Trophoblast cell (in vitro differentiated cells and primary cell): ENCODE data around the gene STMP1.
"Not testable (repeated sequence)": the region's sequence is repeated elsewhere in the genome, so short reads cannot be mapped to it uniquely, and the experiment has no call there.

ENCODE experiments used
- DNase-seq, 2 donors: peaks; one replicate each; pipeline ENCODE4 v3.0.0-alpha.2; 2016
- H2AFZ ChIP-seq: 2 replicates; pipeline ENCODE4 v1.6.1; 2013; ENCODE audit warnings: low read length, moderate library complexity, mild to moderate bottlenecking; ENCODE audit not compliant: insufficient read depth, poor library complexity
- H2AK5ac ChIP-seq: 2 replicates; pipeline ENCODE4 v1.6.1; 2013; ENCODE audit warnings: mild to moderate bottlenecking, low read length
- H2BK120ac ChIP-seq: 2 replicates; pipeline ENCODE4 v1.6.1; 2013; ENCODE audit warnings: low read length, mild to moderate bottlenecking, moderate library complexity; ENCODE audit not compliant: insufficient read depth, poor library complexity
- H2BK12ac ChIP-seq: 2 replicates; pipeline ENCODE4 v1.6.1; 2013; ENCODE audit warnings: mild to moderate bottlenecking, low read length, moderate library complexity
- H2BK5ac ChIP-seq: 2 replicates; pipeline ENCODE4 v1.6.1; 2013; ENCODE audit warnings: low read length, low read depth, moderate library complexity, mild to moderate bottlenecking; ENCODE audit not compliant: poor library complexity
- H3K14ac ChIP-seq: 2 replicates; pipeline ENCODE4 v1.6.1; 2013; ENCODE audit warnings: mild to moderate bottlenecking, low read length
- H3K18ac ChIP-seq: 2 replicates; pipeline ENCODE4 v1.6.1; 2013; ENCODE audit warnings: mild to moderate bottlenecking, low read length
- H3K23ac ChIP-seq: 2 replicates; pipeline ENCODE4 v1.6.1; 2013; ENCODE audit warnings: low read length
- H3K27ac ChIP-seq: 2 replicates; pipeline ENCODE4 v1.5.1; 2013; ENCODE audit warnings: low read depth, mild to moderate bottlenecking, inconsistent platforms, low read length, moderate library complexity
- H3K27me3 ChIP-seq: 2 replicates; pipeline ENCODE4 v1.6.1; 2013; ENCODE audit warnings: inconsistent platforms, mild to moderate bottlenecking, low read length, moderate library complexity; ENCODE audit not compliant: insufficient read depth
- H3K36me3 ChIP-seq, 2 experiments: 1 replicate in 1 of 2; 2 replicates in 1 of 2; pipeline ENCODE4 v1.6.1; 2013; ENCODE audit warnings: low read length in 2 of 2, mild to moderate bottlenecking in 2 of 2, moderate library complexity in 1 of 2; ENCODE audit not compliant: insufficient read depth in 2 of 2, control insufficient read depth in 1 of 2
- H3K4ac ChIP-seq: 2 replicates; pipeline ENCODE4 v1.6.1; 2013; ENCODE audit warnings: low read depth, mild to moderate bottlenecking, low read length, moderate library complexity
- H3K4me1 ChIP-seq, 2 experiments: 1 replicate in 1 of 2; 2 replicates in 1 of 2; pipeline ENCODE4 v1.6.1; 2013; ENCODE audit warnings: low read length in 2 of 2, mild to moderate bottlenecking in 2 of 2, moderate library complexity in 1 of 2; ENCODE audit not compliant: insufficient read depth in 2 of 2, control insufficient read depth in 1 of 2
- H3K4me2 ChIP-seq: 2 replicates; pipeline ENCODE4 v1.6.1; 2013; ENCODE audit warnings: inconsistent platforms, mild to moderate bottlenecking, low read length, moderate library complexity
- H3K4me3 ChIP-seq: 2 replicates; pipeline ENCODE4 v1.5.1; 2013; ENCODE audit warnings: mild to moderate bottlenecking, low read depth, low read length, inconsistent platforms
- H3K79me1 ChIP-seq: one replicate; pipeline ENCODE4 v1.6.1; 2013; ENCODE audit warnings: low read length
- H3K79me2 ChIP-seq: 2 replicates; pipeline ENCODE4 v1.6.1; 2013; ENCODE audit warnings: low read length, mild to moderate bottlenecking; ENCODE audit not compliant: control insufficient read depth, insufficient read depth, poor library complexity
- H3K9ac ChIP-seq: 2 replicates; pipeline ENCODE4 v1.6.1; 2013; ENCODE audit warnings: mild to moderate bottlenecking, low read length
- H3K9me3 ChIP-seq: 2 replicates; pipeline ENCODE4 v1.6.1; 2013; ENCODE audit warnings: low read depth, mild to moderate bottlenecking, control low read depth, inconsistent platforms, low read length; ENCODE audit not compliant: insufficient read depth
- H4K12ac ChIP-seq: 2 replicates; pipeline ENCODE4 v1.6.1; 2013; ENCODE audit warnings: low read depth, mild to moderate bottlenecking, low read length, moderate library complexity
- H4K8ac ChIP-seq: 2 replicates; pipeline ENCODE4 v1.6.1; 2013; ENCODE audit warnings: low read depth, mild to moderate bottlenecking, low read length, moderate library complexity
- H4K91ac ChIP-seq: one replicate; pipeline ENCODE4 v1.6.1; 2013; ENCODE audit warnings: low read depth, mild to moderate bottlenecking, low read length, moderate library complexity
- WGBS: extraction: QIAGEN DNeasy Blood & Tissue Kit; methylation state at CpG from one replicate; pipeline ENCODE4 v1.1.7; 2013; ENCODE audit warnings: missing lambda C conversion rate; ENCODE audit not compliant: insufficient read length, insufficient coverage; ENCODE audit errors: extremely low coverage; 5-methylcytosine and 5-hydroxymethylcytosine counted together

STMP1 gene

DNA sequence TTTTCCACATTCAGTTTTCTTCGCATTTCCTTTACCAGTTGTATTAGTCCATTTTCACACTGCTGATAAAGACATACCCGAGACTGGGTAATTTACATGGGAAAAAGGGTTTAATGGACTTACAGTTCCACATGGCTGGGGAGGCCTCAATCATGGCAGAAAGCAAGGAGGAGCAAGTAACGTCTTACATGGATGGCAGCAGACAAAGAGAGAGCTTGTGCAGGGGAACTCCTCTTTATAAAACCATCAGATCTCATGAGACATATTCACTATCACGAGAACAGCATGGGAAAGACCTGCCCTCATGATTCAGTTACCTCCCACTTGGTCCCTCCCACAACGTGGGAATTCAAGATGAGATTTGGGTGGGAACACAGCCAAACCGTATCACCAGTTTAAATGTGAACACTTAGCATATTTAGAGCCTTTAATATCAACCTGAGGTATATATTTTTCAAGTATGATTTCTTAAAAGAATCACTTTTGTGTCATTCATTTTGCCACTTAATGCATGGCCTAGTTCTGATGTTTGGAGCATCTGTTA is 6.6 kb downstream of the STMP1 start:
- H3K14ac ChIP-seq, H3K4ac ChIP-seq, H3K79me1 ChIP-seq, H3K4me3 ChIP-seq, H2AFZ ChIP-seq, H3K27ac ChIP-seq, H2BK120ac ChIP-seq, H3K4me2 ChIP-seq, H4K91ac ChIP-seq, H3K9me3 ChIP-seq, H3K36me3 ChIP-seq, H3K18ac ChIP-seq, H3K27me3 ChIP-seq, H2AK5ac ChIP-seq, H4K12ac ChIP-seq, DNase-seq, H2BK5ac ChIP-seq, H3K79me2 ChIP-seq, H4K8ac ChIP-seq, H3K4me1 ChIP-seq, H3K9ac ChIP-seq, H3K23ac ChIP-seq, H2BK12ac ChIP-seq: not testable (repeated sequence)
- no CpG with 5 or more reads among the region's 6 CpGs for WGBS

DNA sequence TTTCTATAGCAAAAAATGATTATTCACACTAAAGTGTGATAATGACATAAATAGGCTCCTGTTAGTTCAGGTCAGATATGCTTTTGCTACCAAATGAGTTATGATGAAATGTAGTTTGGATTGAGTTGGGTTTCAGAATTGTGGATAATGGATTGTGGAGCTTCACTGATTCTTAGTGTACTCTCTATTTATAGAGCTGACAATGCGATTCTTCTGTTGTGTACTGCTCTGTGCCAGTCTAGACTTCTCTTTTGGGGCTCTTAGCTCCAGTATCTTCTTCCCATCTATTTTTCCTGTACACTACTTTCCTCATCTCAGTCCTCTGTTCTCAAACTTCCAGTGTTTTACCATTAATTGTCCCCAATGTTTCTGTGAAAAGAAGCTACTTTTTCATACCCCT is 7.5 kb downstream of the STMP1 start:
- Histone ChIP-seq H4K8ac (no peak overlapping the region), H3K79me1 (peaks cover 3% of the 10 kb centered on the region), H3K27ac (no peak overlapping the region), H2AFZ (no peak overlapping the region), H2BK12ac (no peak overlapping the region), H2BK5ac (no peak overlapping the region), H3K9me3 (peaks cover 4% of the 10 kb centered on the region), H3K27me3 (no peaks in the 10 kb centered on the region), H3K23ac (no peak overlapping the region), H3K79me2 (no peaks in the 10 kb centered on the region), H3K9ac (no peak overlapping the region), H4K91ac (no peak overlapping the region), H2BK120ac (no peak overlapping the region), H3K36me3 (peaks cover 4% of the 10 kb centered on the region in 2 experiments), H3K4ac (no peak overlapping the region), H3K14ac (no peak overlapping the region), H3K4me3 (no peak overlapping the region), H4K12ac (no peak overlapping the region), H3K4me1 (peaks cover 5 to 8% of the 10 kb centered on the region in 2 experiments), H3K4me2 (no peak overlapping the region), H2AK5ac (no peak overlapping the region), H3K18ac (no peak overlapping the region)
- no peak for DNase-seq
- no CpG with 5 or more reads among the region's 1 CpG for WGBS

DNA sequence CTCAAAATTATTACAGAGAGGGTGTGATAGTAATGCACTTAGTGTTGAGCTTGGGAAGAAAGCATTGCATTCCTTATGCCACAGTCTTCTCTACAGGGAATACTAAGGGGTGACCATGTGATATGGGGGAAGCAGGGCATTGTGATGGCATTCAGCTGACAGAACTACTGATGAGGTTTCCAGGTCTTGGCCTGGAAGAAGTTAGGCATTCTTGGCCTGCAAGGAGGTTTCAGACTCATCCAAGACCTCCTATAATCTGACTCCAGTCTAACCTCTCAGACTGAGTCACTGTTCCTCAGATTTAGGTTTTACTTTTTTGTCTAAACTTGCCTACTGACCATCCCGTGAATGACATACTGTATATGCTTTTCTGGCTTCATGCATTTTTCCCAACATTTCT is 7.9 kb downstream of the STMP1 start:
- Histone ChIP-seq H2AK5ac (no peak overlapping the region), H3K4me2 (no peak overlapping the region), H3K27me3 (no peaks in the 10 kb centered on the region), H3K4ac (no peak overlapping the region), H2BK12ac (no peak overlapping the region), H3K4me1 (peaks cover 5 to 8% of the 10 kb centered on the region in 2 experiments), H3K9me3 (peaks cover 4% of the 10 kb centered on the region), H2BK120ac (no peak overlapping the region), H3K14ac (no peak overlapping the region), H3K79me1 (peaks cover 3% of the 10 kb centered on the region), H2AFZ (no peak overlapping the region), H3K4me3 (no peak overlapping the region), H4K91ac (no peak overlapping the region), H2BK5ac (no peak overlapping the region), H3K9ac (no peak overlapping the region), H3K79me2 (no peaks in the 10 kb centered on the region), H3K18ac (no peak overlapping the region), H4K8ac (no peak overlapping the region), H3K23ac (no peak overlapping the region), H3K27ac (no peak overlapping the region), H3K36me3 (peaks cover 4% of the 10 kb centered on the region in 2 experiments), H4K12ac (no peak overlapping the region)
- no CpG with 5 or more reads among the region's 1 CpG for WGBS
- no peak for DNase-seq

DNA sequence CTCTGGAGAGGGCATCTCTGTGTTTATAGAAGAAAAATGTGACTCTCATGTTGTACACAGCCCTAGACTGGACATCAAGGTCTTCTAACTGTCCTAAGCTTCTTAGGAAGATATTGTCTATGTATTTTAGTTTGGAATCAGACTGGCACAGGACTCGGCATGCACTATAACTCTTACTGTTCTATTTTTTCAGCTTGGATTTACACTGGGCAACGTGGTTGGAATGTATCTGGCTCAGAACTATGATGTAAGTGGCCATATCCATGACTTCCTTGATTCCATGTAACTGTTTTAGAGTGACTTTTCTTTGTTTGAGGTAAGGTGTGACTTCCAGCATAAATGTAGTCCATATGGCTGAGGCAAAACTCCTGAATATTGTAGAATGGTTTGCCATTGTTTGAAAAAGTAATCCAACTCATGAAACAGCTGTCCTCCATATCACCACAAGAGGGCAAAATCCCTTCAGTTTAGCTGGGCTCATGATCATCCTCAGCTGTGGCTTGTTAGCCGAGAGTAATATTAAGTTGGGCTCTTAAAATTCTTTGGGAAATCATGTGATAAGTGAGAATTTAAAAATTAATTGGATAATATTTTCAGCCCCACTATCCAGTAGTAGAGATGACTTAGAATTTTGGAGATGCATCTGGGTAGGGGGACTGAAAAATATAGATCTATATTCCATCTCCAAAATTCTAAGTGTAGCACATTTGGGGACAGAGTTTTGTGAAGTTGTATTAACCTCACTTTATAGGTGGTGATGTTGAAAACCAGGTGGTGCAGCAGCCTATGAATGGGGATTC is 10.4 kb downstream of the STMP1 start:
- Histone ChIP-seq H2AK5ac (no peak overlapping the region), H2BK12ac (no peak overlapping the region), H3K4me2 (no peak overlapping the region), H3K79me1 (peaks cover 3% of the 10 kb centered on the region), H3K23ac (no peak overlapping the region), H3K14ac (no peak overlapping the region), H3K4me1 (peaks cover 0 to 2% of the 10 kb centered on the region in 2 experiments), H3K4ac (no peak overlapping the region), H3K79me2 (no peaks in the 10 kb centered on the region), H3K27ac (peak overlapping the region; percentile 49), H2BK120ac (no peak overlapping the region), H4K8ac (no peak overlapping the region), H3K4me3 (no peak overlapping the region), H3K18ac (no peak overlapping the region), H4K91ac (no peak overlapping the region), H3K9ac (no peak overlapping the region), H4K12ac (no peak overlapping the region), H3K27me3 (no peaks in the 10 kb centered on the region), H2AFZ (no peak overlapping the region), H3K9me3 (peaks cover 4% of the 10 kb centered on the region), H3K36me3 (peaks cover 7% of the 10 kb centered on the region in 2 experiments), H2BK5ac (no peak overlapping the region)
- peak; percentile 6 to 75 for DNase-seq
- no CpG with 5 or more reads among the region's 3 CpGs for WGBS
